ENCODE results near the gene IP6K3.

The IP6K3 gene

GRCh38 chr6:33746651-33747100 is at the start of gene IP6K3:
IP6K3 (minus strand) TSS chr6:33746905; CDS start chr6:33735476, 11,429 bp downstream.
- DNase-seq: no peak

GRCh38 chr6:33794910-33795623 is 48.4 kb upstream of the IP6K3 start:
- DNase-seq: no peak

GRCh38 chr6:33792981-33793380 is 46.3 kb upstream of the IP6K3 start:
- DNase-seq: no peak

- DNase-seq: no peak
Measured at GRCh38 chr6:33791620-33792019, 44.9 kb upstream of the IP6K3 start.

- no peak for DNase-seq
Measured at GRCh38 chr6:33790910-33791309, 44.2 kb upstream of the IP6K3 start.

GRCh38 chr6:33790379-33790778 is 43.7 kb upstream of the IP6K3 start:
- DNase-seq: no peak

- DNase-seq: no peak
Measured at GRCh38 chr6:33789550-33789895, 42.8 kb upstream of the IP6K3 start.

GRCh38 chr6:33788694-33789549 is 42.2 kb upstream of the IP6K3 start, which contains the start of gene LEMD2:
LEMD2 (minus strand) TSS chr6:33789130; CDS start chr6:33789116, 14 bp downstream.
- peak; percentile 88 for DNase-seq

GRCh38 chr6:33787954-33788693 is 41.4 kb upstream of the IP6K3 start:
- DNase-seq: peak; percentile 41

GRCh38 chr6:33787346-33787953 is 40.7 kb upstream of the IP6K3 start:
- DNase-seq: no peak

GRCh38 chr6:33786736-33787135 is 40.0 kb upstream of the IP6K3 start:
- DNase-seq: no peak

- DNase-seq: no peak
Measured at GRCh38 chr6:33785778-33786177, 39.1 kb upstream of the IP6K3 start.

- DNase-seq: no peak
Measured at GRCh38 chr6:33784787-33785186, 38.1 kb upstream of the IP6K3 start.

GRCh38 chr6:33783781-33784520 is 37.2 kb upstream of the IP6K3 start:
- DNase-seq: no peak

- no peak for DNase-seq
Measured at GRCh38 chr6:33782561-33782960, 35.9 kb upstream of the IP6K3 start.

GRCh38 chr6:33781131-33781975 is 34.6 kb upstream of the IP6K3 start:
- DNase-seq: no peak

GRCh38 chr6:33779895-33780294 is 33.2 kb upstream of the IP6K3 start:
- DNase-seq: no peak

GRCh38 chr6:33779290-33779689 is 32.6 kb upstream of the IP6K3 start:
- DNase-seq: no peak

- DNase-seq: no peak
Measured at GRCh38 chr6:33778444-33779121, 31.9 kb upstream of the IP6K3 start.
